OCI-LY3 (cell line): ENCODE measurements around the gene DDAH2.
A peak's percentile ranks its signal among the peaks of the same experiment; 100 is the strongest.

Experiments
- H2AFZ ChIP-seq: fragments of 200-600, 300-600 bp; shearing (Covaris generic); 2 replicates; pipeline ENCODE4 v1.6.0; 2014; ENCODE audit warnings: antibody characterized with exemption, low read depth, low read length
- H3K27ac ChIP-seq: fragments of 200-600, 300-600 bp; sonication (generic); 2 replicates; pipeline ENCODE4 v1.5.1; 2014; ENCODE audit warnings: mild to moderate bottlenecking, low read length, moderate library complexity, mixed read lengths
- H3K27me3 ChIP-seq: fragments of 200-600, 300-600 bp; sonication (generic); 2 replicates; pipeline ENCODE4 v1.6.1; 2014; ENCODE audit warnings: low read depth, low read length, mixed read lengths
- H3K36me3 ChIP-seq: fragments of 200-600, 300-600 bp; sonication (generic); replicated peaks from 2 replicates; pipeline ENCODE3; 2014; ENCODE audit warnings: low read depth, low read length, mixed read lengths
- H3K4me1 ChIP-seq: fragments of 300-600, 200-600 bp; sonication (generic); 2 replicates; pipeline ENCODE4 v1.6.1; 2014; ENCODE audit warnings: low read length, mixed read lengths
- H3K4me2 ChIP-seq: fragments of 200-600, 300-600 bp; sonication (generic); 2 replicates; pipeline ENCODE4 v1.6.1; 2014; ENCODE audit warnings: low read length, mixed read lengths
- H3K4me3 ChIP-seq: fragments of 300-600, 200-600 bp; sonication (generic); 2 replicates; pipeline ENCODE4 v1.5.1; 2014; ENCODE audit warnings: antibody characterized with exemption, mild to moderate bottlenecking, low read length, moderate library complexity
- H3K79me2 ChIP-seq: fragments of 300-600, 200-600 bp; shearing (Covaris generic); 2 replicates; pipeline ENCODE4 v1.6.1; 2014; ENCODE audit warnings: mild to moderate bottlenecking, low read length, mixed read lengths
- H3K9ac ChIP-seq: fragments of 300-600, 200-600 bp; shearing (Covaris generic); 2 replicates; pipeline ENCODE4 v1.6.0; 2014; ENCODE audit warnings: mild to moderate bottlenecking, low read length, moderate library complexity
- H3K9me3 ChIP-seq: fragments of 200-600, 300-600 bp; shearing (Covaris generic); 2 replicates; pipeline ENCODE4 v1.6.1; 2014; ENCODE audit warnings: low read length, mixed read lengths; ENCODE audit not compliant: insufficient read depth
- H4K20me1 ChIP-seq: fragments of 200-600, 300-600 bp; sonication (generic); 2 replicates; pipeline ENCODE4 v1.6.1; 2016; ENCODE audit warnings: low read length, mixed read lengths; ENCODE audit not compliant: insufficient read depth
- CTCF ChIP-seq: fragments of 200-600, 300-600 bp; sonication (generic); IDR thresholded peaks from 2 replicates; pipeline ENCODE4 v1.5.1; 2014; ENCODE audit warnings: antibody characterized with exemption, low read length, low read depth
- EZH2phosphoT487 ChIP-seq: fragments of 200-600 bp; shearing (Covaris generic); IDR thresholded peaks from 2 replicates; pipeline ENCODE4 v1.6.1; 2018; ENCODE audit warnings: antibody characterized with exemption, mixed run types, low read depth

DDAH2 gene

GRCh38 chr6:31734247-31734820 lies 5.2 kb upstream of the DDAH2 start:
- Histone ChIP-seq H3K36me3 (peaks cover 30% of the 10 kb centered on the region), H3K27ac (peak overlapping the region; percentile 98), H3K27me3 (no peaks in the 10 kb centered on the region), H4K20me1 (peaks cover 8% of the 10 kb centered on the region), H2AFZ (no peak overlapping the region), H3K9me3 (no peaks in the 10 kb centered on the region), H3K9ac (peak overlapping the region; percentile 99; the same call in 1 of the 2 replicates), H3K4me1 (peaks cover 39% of the 10 kb centered on the region), H3K4me3 (peak overlapping the region; percentile 95), H3K4me2 (peak overlapping the region; percentile 98), H3K79me2 (peaks cover 37% of the 10 kb centered on the region)
- TF ChIP-seq EZH2phosphoT487 (no peak), CTCF (no peak)

GRCh38 chr6:31733734-31734133 lies 4.6 kb upstream of the DDAH2 start:
- H4K20me1 ChIP-seq = peaks cover 8% of the 10 kb centered on the region
- no peak for TF ChIP-seq EZH2phosphoT487
- no peak for TF ChIP-seq CTCF
- no peaks in the 10 kb centered on the region for H3K27me3 ChIP-seq
- no peak overlapping the region for H2AFZ ChIP-seq
- H3K9me3 ChIP-seq = no peaks in the 10 kb centered on the region
- peaks cover 30% of the 10 kb centered on the region for H3K36me3 ChIP-seq
- no peak overlapping the region for H3K27ac ChIP-seq
- no peak overlapping the region for H3K4me3 ChIP-seq
- no peak overlapping the region for H3K4me2 ChIP-seq
- peaks cover 41% of the 10 kb centered on the region for H3K4me1 ChIP-seq
- H3K79me2 ChIP-seq = peaks cover 37% of the 10 kb centered on the region
- no peak overlapping the region for H3K9ac ChIP-seq

- H3K79me2 ChIP-seq = peaks cover 37% of the 10 kb centered on the region
- H3K4me1 ChIP-seq = peaks cover 41% of the 10 kb centered on the region
- peaks cover 34% of the 10 kb centered on the region for H3K36me3 ChIP-seq
- no peak overlapping the region for H3K9ac ChIP-seq
- H3K27ac ChIP-seq = no peak overlapping the region
- H4K20me1 ChIP-seq = peaks cover 13% of the 10 kb centered on the region
- H2AFZ ChIP-seq = no peak overlapping the region
- H3K27me3 ChIP-seq = no peaks in the 10 kb centered on the region
- H3K4me3 ChIP-seq = no peak overlapping the region
- no peaks in the 10 kb centered on the region for H3K9me3 ChIP-seq
- no peak overlapping the region for H3K4me2 ChIP-seq
- TF ChIP-seq CTCF = no peak
- no peak for TF ChIP-seq EZH2phosphoT487
These were observed 2.9 kb upstream of the DDAH2 start for GRCh38 chr6:31732029-31732428.

GRCh38 chr6:31730631-31731086 lies 1.6 kb upstream of the DDAH2 start:
- no peak for TF ChIP-seq CTCF
- no peak for TF ChIP-seq EZH2phosphoT487
- Histone ChIP-seq H2AFZ (no peak overlapping the region), H3K4me2 (no peak overlapping the region), H4K20me1 (peaks cover 13% of the 10 kb centered on the region), H3K36me3 (peaks cover 46% of the 10 kb centered on the region), H3K9ac (no peak overlapping the region), H3K9me3 (no peaks in the 10 kb centered on the region), H3K4me1 (peaks cover 36% of the 10 kb centered on the region), H3K27ac (no peak overlapping the region), H3K27me3 (no peaks in the 10 kb centered on the region), H3K79me2 (peaks cover 23% of the 10 kb centered on the region), H3K4me3 (no peak overlapping the region)
